H1 (cell line): ENCODE data around the gene CHST9. TPM values are rescaled to one million over a fixed set of nuclear protein-coding genes. Genes with fewer than 3 reads are reported as not detected.

Experiments
- CBX8 ChIP-seq: fragments of 300-800, 300-1000 bp; sonication (generic); IDR thresholded peaks from 2 replicates; pipeline ENCODE4 v1.7.1; 2016; ENCODE audit warnings: low read depth, low read length, borderline replicate concordance
- FOSL1 ChIP-seq: IDR thresholded peaks from 2 replicates; pipeline ENCODE4 v1.6.1; 2011; ENCODE audit warnings: mild to moderate bottlenecking, low read depth, low read length, moderate library complexity; ENCODE audit not compliant: insufficient read depth
- POLR2AphosphoS5 ChIP-seq: IDR thresholded peaks from 2 replicates; pipeline ENCODE4 v1.6.1; 2011; ENCODE audit warnings: low read depth, low read length
- RXRA ChIP-seq: IDR thresholded peaks from 2 replicates; pipeline ENCODE4 v1.6.1; 2011; ENCODE audit warnings: low read depth, mild to moderate bottlenecking, low read length, moderate library complexity; ENCODE audit not compliant: insufficient read depth
- polyA plus RNA-seq, 7 experiments: library from polyadenylated mRNA; depleted of rRNA in 3 of 7; stranded (reverse) in 5 of 7; unstranded in 2 of 7; fragments of >200 nt in 5 of 7; fragments of 200-250 nt in 2 of 7; gene quantifications; 1 replicate in 5 of 7; 2 replicates in 1 of 7; 4 replicates in 1 of 7; pipeline versions ENCODE4 v1.2.1 to v1.2.3, GENCODE V29; 2011 to 2013; ENCODE audit warnings: missing spikeins in 2 of 7, mixed read lengths in 2 of 7
- total RNA-seq: library from RNA; stranded (reverse); fragmentation: NEBNext Ultra II Directional; extraction: Animal tissue kit (Norgen Biotek cat#: 25700); gene quantifications from 2 replicates; pipeline ENCODE4 v1.2.1, GENCODE V29; 2021

The CHST9 gene
- total and polyA plus RNA-seq, 2 of the 8 experiments (the other 6 are each of a cell fraction or from before 2014, with no cell fraction given) = 3.2 to 24.3 TPM

DNA sequence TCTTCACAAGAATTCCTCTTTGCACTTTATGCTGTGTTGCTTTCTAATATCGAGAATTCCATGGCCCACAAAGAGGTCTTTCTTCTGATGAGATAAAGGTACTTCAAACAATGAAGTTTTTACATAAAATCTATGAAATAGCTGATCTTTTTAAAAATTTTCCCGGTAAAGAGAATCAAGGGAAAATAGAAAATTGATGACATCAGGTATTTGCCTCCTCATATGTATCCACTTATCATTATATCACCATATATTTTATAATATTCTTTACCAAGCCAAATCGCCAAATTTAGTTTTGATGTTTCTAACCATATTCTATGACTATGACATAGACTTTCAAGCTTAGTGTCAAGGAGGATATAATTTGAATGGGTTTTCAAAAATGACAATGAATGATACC, 139.8 kb downstream of the CHST9 start (continued):
- no peak for TF ChIP-seq RXRA
- no peak for TF ChIP-seq POLR2AphosphoS5
- no peak for TF ChIP-seq FOSL1
- TF ChIP-seq CBX8 = no peak
- TF ChIP-seq, all 59 proteins: peak for 0
